WI38 (cell line): Measurements from ENCODE around the gene CEACAM1.

ENCODE experiments used
- H3K4me3 ChIP-seq: 2 replicates; pipeline ENCODE4 v1.5.1; 2011; ENCODE audit warnings: low read depth, mild to moderate bottlenecking, control low read depth, low read length
- TF ChIP-seq, protein P1 (sequence below): IDR thresholded peaks from 2 replicates; pipeline ENCODE4 v1.5.1; 2012; ENCODE audit warnings: low read depth, mild to moderate bottlenecking, control low read depth, low read length

CEACAM1 gene

DNA sequence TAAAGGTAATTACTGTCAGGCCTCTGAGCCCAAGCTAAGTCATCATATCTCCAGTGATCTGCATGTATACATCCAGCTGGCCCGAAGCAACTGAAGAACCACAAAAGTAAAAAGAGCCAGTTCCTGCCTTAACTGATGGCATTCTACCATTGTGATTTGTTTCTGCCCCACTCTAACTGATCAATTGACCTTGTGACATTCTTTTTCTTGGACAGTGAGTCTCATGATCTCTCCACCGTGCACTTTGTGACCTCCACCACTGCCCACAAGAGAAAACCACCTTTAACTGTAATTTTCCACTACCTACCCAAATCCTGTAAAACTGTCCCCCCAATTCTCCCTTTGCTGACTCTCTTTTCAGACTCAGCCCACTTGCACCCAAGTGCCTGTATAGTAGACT lies 68.4 kb downstream of the CEACAM1 start:
- TF ChIP-seq, protein P1, sequence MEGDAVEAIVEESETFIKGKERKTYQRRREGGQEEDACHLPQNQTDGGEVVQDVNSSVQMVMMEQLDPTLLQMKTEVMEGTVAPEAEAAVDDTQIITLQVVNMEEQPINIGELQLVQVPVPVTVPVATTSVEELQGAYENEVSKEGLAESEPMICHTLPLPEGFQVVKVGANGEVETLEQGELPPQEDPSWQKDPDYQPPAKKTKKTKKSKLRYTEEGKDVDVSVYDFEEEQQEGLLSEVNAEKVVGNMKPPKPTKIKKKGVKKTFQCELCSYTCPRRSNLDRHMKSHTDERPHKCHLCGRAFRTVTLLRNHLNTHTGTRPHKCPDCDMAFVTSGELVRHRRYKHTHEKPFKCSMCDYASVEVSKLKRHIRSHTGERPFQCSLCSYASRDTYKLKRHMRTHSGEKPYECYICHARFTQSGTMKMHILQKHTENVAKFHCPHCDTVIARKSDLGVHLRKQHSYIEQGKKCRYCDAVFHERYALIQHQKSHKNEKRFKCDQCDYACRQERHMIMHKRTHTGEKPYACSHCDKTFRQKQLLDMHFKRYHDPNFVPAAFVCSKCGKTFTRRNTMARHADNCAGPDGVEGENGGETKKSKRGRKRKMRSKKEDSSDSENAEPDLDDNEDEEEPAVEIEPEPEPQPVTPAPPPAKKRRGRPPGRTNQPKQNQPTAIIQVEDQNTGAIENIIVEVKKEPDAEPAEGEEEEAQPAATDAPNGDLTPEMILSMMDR: no peak

More for the DNA sequence above, 68.4 kb downstream of the CEACAM1 start:
- no peak overlapping the region for H3K4me3 ChIP-seq
